Mucosa of stomach (tissue), 1 donor: ENCODE data around the gene CHST5.

Experiments
- H3K27me3 ChIP-seq: one replicate; pipeline ENCODE4 v1.7.0; 2013; ENCODE audit warnings: mild to moderate bottlenecking, low read length; ENCODE audit not compliant: control insufficient read depth, insufficient read depth
- H3K36me3 ChIP-seq: one replicate; pipeline ENCODE4 v1.7.0; 2013; ENCODE audit warnings: low read length; ENCODE audit not compliant: control insufficient read depth, insufficient read depth
- H3K4me1 ChIP-seq: one replicate; pipeline ENCODE4 v1.7.0; 2013; ENCODE audit warnings: mild to moderate bottlenecking, low read length; ENCODE audit not compliant: control insufficient read depth, insufficient read depth
- H3K4me3 ChIP-seq: one replicate; pipeline ENCODE4 v1.7.0; 2013; ENCODE audit warnings: low read length
- H3K9ac ChIP-seq: one replicate; pipeline ENCODE4 v1.7.0; 2013; ENCODE audit warnings: mild to moderate bottlenecking, low read length, moderate library complexity
- H3K9me3 ChIP-seq: one replicate; pipeline ENCODE4 v1.7.0; 2013; ENCODE audit warnings: mild to moderate bottlenecking, low read length, moderate library complexity; ENCODE audit not compliant: control insufficient read depth
- donor health status: Pancreatic carcinoma.

Gene CHST5

DNA sequence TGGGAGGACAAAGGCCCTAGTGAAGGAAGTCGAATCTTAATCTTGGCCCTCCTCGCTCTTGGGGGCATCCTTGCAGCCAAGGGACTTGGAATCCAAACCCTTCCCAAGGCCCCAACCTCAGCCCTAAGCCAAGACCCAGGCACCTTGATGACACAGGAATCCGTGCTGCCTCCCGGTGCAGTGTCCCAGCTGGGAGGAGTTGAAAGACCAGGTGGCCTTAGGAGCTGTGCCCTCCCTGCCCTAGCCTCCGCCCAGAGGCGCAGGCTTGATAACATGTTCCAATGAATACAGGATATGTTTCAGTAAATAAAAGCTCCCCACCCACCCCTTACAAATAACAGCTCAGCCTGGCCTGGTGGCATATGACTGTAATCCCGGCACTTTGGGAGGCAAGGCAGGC lies at the start of gene CHST5:
Gene CHST5, minus strand, starts transcription at position 208 of the 400 bp plus-strand sequence. CDS start 5,724 bp downstream, outside the sequence.
- Histone ChIP-seq H3K9me3 (no peaks in the 10 kb centered on the region), H3K4me1 (no peaks in the 10 kb centered on the region), H3K4me3 (peak within 1 kb of the TSS; percentile 12), H3K27me3 (no peaks in the 10 kb centered on the region), H3K36me3 (no peaks in the 10 kb centered on the region), H3K9ac (peak within 1 kb of the TSS; percentile 59)

DNA sequence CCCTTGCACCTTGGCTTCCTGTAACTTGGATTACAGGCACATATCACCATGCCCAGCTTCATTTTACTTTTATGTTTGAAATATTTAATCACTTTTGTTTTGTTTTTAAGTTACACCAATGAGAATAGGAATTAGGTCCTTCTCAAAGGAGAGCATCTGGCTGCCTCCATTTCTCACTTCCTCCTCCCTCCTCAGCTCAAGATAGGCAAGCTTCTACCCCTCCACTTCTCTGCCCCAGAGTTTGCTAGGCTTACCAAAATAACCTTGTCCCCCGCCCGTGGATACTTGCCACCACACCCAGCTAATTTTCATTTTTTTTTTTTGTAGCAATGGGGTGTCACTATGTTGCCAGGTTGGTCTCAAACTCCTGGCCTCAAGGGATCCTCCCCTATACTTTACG lies 48.2 kb upstream of the CHST5 start:
- Histone ChIP-seq H3K27me3 (no peaks in the 10 kb centered on the region), H3K9ac (no peak overlapping the region), H3K36me3 (no peaks in the 10 kb centered on the region), H3K4me1 (no peaks in the 10 kb centered on the region), H3K4me3 (no peak overlapping the region), H3K9me3 (no peaks in the 10 kb centered on the region)

DNA sequence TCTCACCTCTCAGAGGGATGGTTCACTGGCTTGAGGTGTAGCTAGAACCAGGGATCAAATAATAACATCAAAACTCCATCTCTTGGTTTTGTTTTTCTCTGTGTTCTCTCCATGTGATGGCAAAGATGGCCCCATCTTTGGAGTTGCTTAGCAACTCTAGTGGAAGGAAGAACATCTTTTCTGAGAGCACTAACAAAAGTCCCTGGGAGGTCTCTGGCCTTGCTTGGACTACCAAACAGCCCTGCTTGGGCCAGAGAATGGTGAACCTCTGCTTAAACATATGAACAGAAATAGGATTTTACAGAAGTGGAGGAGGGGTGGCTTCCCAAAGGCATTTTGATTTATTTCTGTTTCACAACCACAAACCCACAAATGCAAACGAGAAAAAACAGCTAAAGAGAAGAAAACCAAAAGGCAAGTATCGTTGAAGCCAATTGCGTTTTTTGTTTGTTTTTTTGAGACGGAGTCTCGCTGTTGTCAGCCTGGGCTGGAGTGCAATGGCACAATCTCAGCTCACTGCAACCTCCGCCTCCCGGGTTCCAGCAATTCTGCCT lies 43.5 kb upstream of the CHST5 start:
- H3K36me3 ChIP-seq: peaks cover 5% of the 10 kb centered on the region
- H3K4me3 ChIP-seq: no peak overlapping the region
- H3K9ac ChIP-seq: no peak overlapping the region
- H3K4me1 ChIP-seq: no peaks in the 10 kb centered on the region
- no peaks in the 10 kb centered on the region for H3K9me3 ChIP-seq
- no peaks in the 10 kb centered on the region for H3K27me3 ChIP-seq

DNA sequence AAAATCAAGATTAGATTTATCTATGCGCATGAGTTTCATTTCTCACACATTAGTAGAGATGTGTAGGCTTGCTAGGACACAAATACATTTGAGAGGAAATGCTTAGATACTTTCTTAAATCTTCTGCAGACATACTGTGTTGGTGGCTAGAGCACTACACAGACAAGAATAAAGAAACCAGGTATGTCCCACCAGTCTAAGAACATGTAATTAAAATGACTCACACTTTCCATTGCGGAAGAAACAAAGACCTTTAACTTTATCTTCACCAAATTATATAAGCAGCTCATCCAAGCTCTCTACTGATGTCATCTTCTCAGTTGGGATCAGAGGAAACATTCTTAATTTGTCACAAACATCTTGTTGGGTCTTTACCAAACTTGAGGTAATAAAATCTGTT lies 42.8 kb upstream of the CHST5 start:
- Histone ChIP-seq H3K27me3 (no peaks in the 10 kb centered on the region), H3K36me3 (peaks cover 11% of the 10 kb centered on the region), H3K9me3 (no peaks in the 10 kb centered on the region), H3K4me1 (no peaks in the 10 kb centered on the region), H3K9ac (no peak overlapping the region), H3K4me3 (no peak overlapping the region)

DNA sequence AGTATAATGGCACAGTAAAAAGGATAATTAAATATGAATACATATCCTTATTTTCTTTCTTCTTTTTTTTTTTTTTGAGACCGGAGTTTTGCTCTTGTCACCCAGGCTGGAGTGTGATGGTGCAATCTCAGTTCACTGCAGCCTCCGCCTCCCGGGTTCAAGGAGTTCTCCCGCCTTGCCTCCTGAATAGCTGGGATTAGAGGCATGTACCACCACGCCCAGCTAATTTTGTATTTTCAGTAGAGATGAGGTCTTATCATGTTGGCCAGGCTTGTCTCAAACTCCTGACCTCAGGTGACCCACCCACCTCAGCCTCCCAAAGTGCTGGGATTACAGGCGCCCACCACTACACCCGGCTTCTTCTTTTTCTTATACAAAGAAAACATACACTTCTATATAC lies 42.3 kb upstream of the CHST5 start:
- Histone ChIP-seq H3K4me3 (no peak overlapping the region), H3K9ac (no peak overlapping the region), H3K4me1 (no peaks in the 10 kb centered on the region), H3K36me3 (peaks cover 12% of the 10 kb centered on the region), H3K9me3 (no peaks in the 10 kb centered on the region), H3K27me3 (no peaks in the 10 kb centered on the region)

DNA sequence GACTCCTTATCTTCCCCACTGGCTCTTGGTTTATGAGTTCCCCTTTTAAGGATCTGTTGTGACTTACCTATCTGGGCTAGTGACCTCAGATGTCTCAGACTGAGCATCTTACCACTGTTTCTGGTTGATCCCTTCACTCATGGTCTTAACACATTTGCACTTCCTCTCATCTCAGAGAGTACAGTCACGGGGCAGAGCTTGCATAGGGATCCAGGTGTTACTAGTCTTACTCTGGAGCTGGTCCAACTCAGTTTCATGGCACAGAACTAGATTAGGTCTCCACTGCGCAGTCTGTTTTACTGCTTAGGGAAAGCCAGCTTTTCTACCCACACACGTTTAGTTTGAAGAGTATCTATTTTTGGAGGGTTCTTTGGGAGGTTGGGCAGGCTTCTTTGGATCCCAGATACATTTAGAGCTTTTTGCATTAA lies 40.5 kb upstream of the CHST5 start:
- Histone ChIP-seq H3K4me1 (no peaks in the 10 kb centered on the region), H3K27me3 (no peaks in the 10 kb centered on the region), H3K4me3 (no peak overlapping the region), H3K9me3 (no peaks in the 10 kb centered on the region), H3K36me3 (peaks cover 15% of the 10 kb centered on the region), H3K9ac (no peak overlapping the region)

DNA sequence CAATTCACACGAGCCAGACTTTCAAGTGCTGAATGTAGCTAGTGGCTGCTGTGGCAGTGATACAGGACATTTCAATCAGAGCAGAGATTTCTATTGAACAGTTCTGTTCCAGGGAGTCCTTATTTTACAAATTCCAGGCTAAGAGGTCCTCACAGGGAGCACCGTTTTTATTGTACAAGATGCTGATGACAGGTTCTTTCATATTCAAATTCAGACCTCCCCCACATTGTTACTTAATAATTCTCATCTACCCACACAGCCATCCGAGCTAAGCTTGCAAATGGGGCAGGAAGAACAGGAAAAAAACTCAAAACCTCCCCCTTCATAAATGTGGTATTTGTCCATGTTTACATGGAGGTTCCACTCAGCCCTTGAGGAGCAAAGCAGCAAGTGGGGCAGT lies 40.0 kb upstream of the CHST5 start:
- Histone ChIP-seq H3K4me3 (no peak overlapping the region), H3K9ac (no peak overlapping the region), H3K9me3 (no peaks in the 10 kb centered on the region), H3K36me3 (peaks cover 15% of the 10 kb centered on the region), H3K27me3 (no peaks in the 10 kb centered on the region), H3K4me1 (no peaks in the 10 kb centered on the region)

DNA sequence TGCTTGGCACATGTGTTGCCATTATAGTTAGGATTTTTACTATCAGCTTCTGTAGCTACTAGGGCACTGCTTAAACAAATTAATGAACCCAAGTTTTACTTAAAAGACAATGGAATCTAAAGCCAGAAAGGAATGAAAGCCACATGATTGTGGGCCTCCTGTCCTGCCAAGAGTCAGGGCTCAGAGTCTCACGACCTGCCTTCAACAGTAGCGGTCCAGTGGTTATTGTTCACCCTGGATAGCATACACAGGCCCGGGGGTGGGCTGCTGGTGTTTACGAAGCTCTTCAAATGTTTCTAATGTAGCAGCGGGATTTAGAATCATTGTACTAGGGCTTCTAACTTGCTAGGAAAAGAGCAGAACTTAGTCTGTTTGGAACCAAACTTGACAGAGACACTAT lies 38.0 kb upstream of the CHST5 start:
- H3K4me3 ChIP-seq: no peak overlapping the region
- peaks cover 16% of the 10 kb centered on the region for H3K36me3 ChIP-seq
- no peaks in the 10 kb centered on the region for H3K9me3 ChIP-seq
- H3K9ac ChIP-seq: no peak overlapping the region
- H3K4me1 ChIP-seq: peaks cover 9% of the 10 kb centered on the region
- H3K27me3 ChIP-seq: no peaks in the 10 kb centered on the region

DNA sequence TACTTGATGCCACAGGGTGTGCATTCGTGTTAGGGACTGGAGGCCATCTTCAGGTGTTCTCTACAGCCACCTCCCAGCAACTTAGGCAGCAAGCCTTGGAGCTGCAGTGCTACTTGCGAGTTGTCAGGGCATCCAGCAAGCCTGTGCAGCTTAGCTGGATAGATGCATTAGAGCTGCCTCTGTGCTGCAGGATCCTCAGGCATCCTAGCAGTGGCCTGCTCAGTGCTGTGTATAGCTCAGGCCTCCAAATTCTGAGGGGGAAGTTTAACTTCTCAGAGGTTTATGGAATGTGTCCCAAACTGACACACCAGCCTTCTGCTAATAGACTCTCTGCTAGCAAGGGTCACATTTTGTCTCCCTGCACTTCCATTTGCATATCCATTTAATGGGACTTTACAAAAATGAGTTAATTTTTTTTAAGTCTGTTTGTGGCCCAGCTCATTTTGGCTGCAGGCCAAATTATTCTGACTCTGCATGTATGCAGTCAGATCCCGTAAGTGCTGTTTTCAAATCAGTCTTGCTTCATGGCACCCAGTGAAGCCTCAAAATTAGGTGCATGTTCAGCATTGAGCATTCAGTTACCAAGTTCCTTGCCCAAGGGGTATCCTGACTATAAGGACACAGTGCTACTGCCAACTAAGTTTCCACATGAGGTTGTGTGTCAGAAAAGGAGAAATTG lies 37.1 kb upstream of the CHST5 start:
- H3K9me3 ChIP-seq: no peaks in the 10 kb centered on the region
- peaks cover 24% of the 10 kb centered on the region for H3K36me3 ChIP-seq
- H3K4me3 ChIP-seq: no peak overlapping the region
- no peak overlapping the region for H3K9ac ChIP-seq
- peaks cover 17% of the 10 kb centered on the region for H3K4me1 ChIP-seq
- H3K27me3 ChIP-seq: no peaks in the 10 kb centered on the region

DNA sequence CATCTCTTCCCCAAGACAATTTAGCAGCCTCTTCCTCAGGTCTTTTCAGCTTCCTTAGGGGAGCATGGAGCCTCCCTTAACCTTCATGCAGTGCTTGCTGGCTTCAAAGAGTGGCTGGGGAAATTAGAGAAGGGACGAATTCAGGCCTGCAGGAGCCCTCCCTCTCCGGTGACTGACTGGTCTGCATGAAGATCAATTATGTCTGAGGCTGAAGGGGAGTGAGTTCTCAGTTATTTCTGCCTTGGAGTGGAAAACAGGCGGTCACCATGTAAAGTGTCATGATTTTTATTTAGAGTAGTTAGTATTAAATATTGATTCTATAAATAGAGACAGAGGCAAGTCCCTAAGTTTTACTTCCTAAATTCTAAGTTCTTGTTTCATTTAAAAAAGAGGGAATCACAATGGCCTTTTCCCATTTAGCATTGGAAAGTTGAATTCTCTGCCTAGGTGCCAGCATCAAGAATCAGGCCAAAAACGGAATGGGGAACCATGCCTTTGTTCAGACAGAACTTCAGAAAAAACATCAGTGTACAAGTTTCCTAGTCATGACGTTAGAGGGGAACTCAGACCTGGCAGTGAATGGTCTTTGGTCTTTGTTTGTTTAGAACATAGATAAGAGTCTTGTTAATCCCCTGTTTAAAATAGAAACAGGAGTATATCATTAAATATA lies 34.6 kb upstream of the CHST5 start:
- Histone ChIP-seq H3K36me3 (peaks cover 24% of the 10 kb centered on the region), H3K27me3 (no peaks in the 10 kb centered on the region), H3K9ac (no peak overlapping the region), H3K4me3 (no peak overlapping the region), H3K4me1 (peaks cover 28% of the 10 kb centered on the region), H3K9me3 (no peaks in the 10 kb centered on the region)

DNA sequence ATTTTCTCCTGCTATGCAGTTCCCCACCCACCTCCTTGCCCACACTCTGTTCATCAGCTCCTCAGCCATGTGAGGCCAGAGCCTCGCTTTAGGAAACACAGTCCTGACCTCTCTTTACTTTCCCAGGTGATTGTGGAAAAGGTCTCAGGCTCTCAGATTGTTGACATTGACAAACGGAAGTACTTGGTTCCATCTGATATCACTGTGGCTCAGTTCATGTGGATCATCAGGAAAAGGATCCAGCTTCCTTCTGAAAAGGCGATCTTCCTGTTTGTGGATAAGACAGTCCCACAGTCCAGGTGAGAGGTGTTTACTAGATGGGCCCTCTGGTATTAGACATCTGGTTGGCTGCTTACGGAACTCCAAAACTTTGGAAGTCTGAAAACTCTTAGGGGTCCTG lies 32.0 kb upstream of the CHST5 start:
- Histone ChIP-seq H3K9ac (no peak overlapping the region), H3K27me3 (no peaks in the 10 kb centered on the region), H3K4me1 (peaks cover 29% of the 10 kb centered on the region), H3K36me3 (peaks cover 10% of the 10 kb centered on the region), H3K9me3 (no peaks in the 10 kb centered on the region), H3K4me3 (no peak overlapping the region)

DNA sequence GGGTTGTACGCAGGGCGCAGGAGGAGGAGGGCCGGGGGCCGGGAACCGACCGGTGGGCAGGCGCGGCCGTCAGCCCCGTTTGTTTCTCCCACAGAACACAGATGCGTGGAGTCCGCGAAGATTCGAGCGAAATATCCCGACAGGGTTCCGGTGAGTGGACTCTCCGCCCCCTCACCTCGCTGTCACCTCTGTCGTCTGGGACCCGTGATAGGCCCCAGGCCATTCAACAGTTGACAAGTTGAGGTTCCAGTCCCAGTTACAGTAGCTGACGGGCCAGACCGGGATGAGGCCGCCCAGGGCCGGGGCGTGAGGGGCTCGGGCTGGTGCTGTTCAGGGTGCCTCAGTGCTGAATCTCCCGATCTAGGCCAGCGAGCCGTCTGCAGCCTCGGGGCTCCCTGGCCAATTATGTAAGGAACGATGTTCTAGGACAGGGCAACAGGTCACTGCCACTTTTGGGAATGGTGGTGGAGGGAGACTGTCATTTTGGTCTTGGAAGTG lies 30.9 kb upstream of the CHST5 start:
- no peaks in the 10 kb centered on the region for H3K27me3 ChIP-seq
- peak overlapping the region; percentile 97 for H3K4me3 ChIP-seq
- H3K4me1 ChIP-seq: peaks cover 29% of the 10 kb centered on the region

More for the DNA sequence above, 30.9 kb upstream of the CHST5 start:
- H3K9ac ChIP-seq: peak overlapping the region; percentile 90
- no peaks in the 10 kb centered on the region for H3K9me3 ChIP-seq
- peaks cover 9% of the 10 kb centered on the region for H3K36me3 ChIP-seq
